H1 (cell line): ENCODE measurements around the gene EME2. TPM values are rescaled to one million over a fixed set of nuclear protein-coding genes. Genes with fewer than 3 reads are reported as not detected.

ENCODE experiments used
- CTCF ChIA-PET: fragments of 300-600 bp; sonication (Branson Sonifier 250); formaldehyde crosslinking; loops from one replicate; lab custom pipeline; 2021; ENCODE audit not compliant: partially characterized antibody; lab: Charles Lee
- POLR2A ChIA-PET: fragments of 300-600 bp; sonication (Branson Sonifier 250); formaldehyde crosslinking; loops from one replicate; lab custom pipeline; 2021; ENCODE audit warnings: inconsistent platforms; ENCODE audit not compliant: partially characterized antibody; lab: Charles Lee
- DNase-seq, 2 experiments: peaks; one replicate each; pipeline versions ENCODE4 v3.0.0 to v3.0.0-alpha.2; 2010 to 2022; ENCODE audit warnings: low spot score in 2 of 2, low read depth in 1 of 2, mixed read lengths in 1 of 2
- FAIRE-seq: peaks from 2 replicates; lab custom pipeline; 2011; peaks lifted over from hg19 to GRCh38; lab: Jason Lieb, UNC
- H2AFZ ChIP-seq: 2 replicates; pipeline ENCODE4 v1.8.1; 2012; ENCODE audit warnings: low read length, inconsistent platforms
- H2AK5ac ChIP-seq: 2 replicates; pipeline ENCODE4 v1.6.1; 2013; ENCODE audit warnings: low read depth, low read length
- H2BK120ac ChIP-seq: replicated peaks from 2 replicates; pipeline ENCODE3; 2013; ENCODE audit warnings: low read depth, low read length, inconsistent platforms
- H2BK12ac ChIP-seq: 2 replicates; pipeline ENCODE4 v1.6.1; 2013; ENCODE audit warnings: low read depth, low read length
- H2BK15ac ChIP-seq: 2 replicates; pipeline ENCODE4 v1.6.1; 2013; ENCODE audit warnings: low read length
- H2BK20ac ChIP-seq: 2 replicates; pipeline ENCODE4 v1.6.1; 2013; ENCODE audit warnings: low read length
- H2BK5ac ChIP-seq: 2 replicates; pipeline ENCODE4 v1.6.1; 2013; ENCODE audit warnings: low read depth, low read length
- H3K14ac ChIP-seq: 2 replicates; pipeline ENCODE4 v1.6.1; 2013; ENCODE audit warnings: inconsistent platforms; ENCODE audit not compliant: insufficient read length
- H3K18ac ChIP-seq: 2 replicates; pipeline ENCODE4 v1.6.1; 2013; ENCODE audit warnings: low read length; ENCODE audit errors: extremely low read depth
- H3K23ac ChIP-seq: 2 replicates; pipeline ENCODE4 v1.6.1; 2013; ENCODE audit warnings: inconsistent platforms; ENCODE audit not compliant: insufficient read length
- H3K23me2 ChIP-seq: 2 replicates; pipeline ENCODE4 v1.6.1; 2013; ENCODE audit warnings: low read depth, low read length
- H3K27ac ChIP-seq: 2 replicates; pipeline ENCODE4 v1.6.1; 2011; ENCODE audit warnings: low read depth, low read length, inconsistent platforms
- H3K27me3 ChIP-seq, 4 experiments: replicated peaks in 1 of 4; 1 replicate in 1 of 4; 2 replicates in 3 of 4; pipeline versions ENCODE4 v1.6.1 to v1.8.1; 2011 to 2013; ENCODE audit warnings: low read length in 3 of 4, mild to moderate bottlenecking in 3 of 4, inconsistent platforms in 2 of 4, mixed read lengths in 2 of 4, moderate library complexity in 1 of 4; ENCODE audit not compliant: control insufficient read depth in 3 of 4, insufficient read depth in 3 of 4; ENCODE audit errors: extremely low read depth in 1 of 4
- H3K36me3 ChIP-seq, 4 experiments: 2 replicates each; pipeline versions ENCODE4 v1.6.1 to v1.8.1; 2011 to 2013; ENCODE audit warnings: mild to moderate bottlenecking in 4 of 4, low read length in 3 of 4, moderate library complexity in 2 of 4, control low read depth in 1 of 4, inconsistent platforms in 1 of 4; ENCODE audit not compliant: insufficient read depth in 4 of 4, control insufficient read depth in 2 of 4
- H3K4ac ChIP-seq: replicated peaks from 2 replicates; pipeline ENCODE3; 2013; ENCODE audit warnings: low read length, low read depth, mixed read lengths, inconsistent platforms; ENCODE audit not compliant: insufficient read length
- H3K4me1 ChIP-seq, 4 experiments: replicated peaks in 1 of 4; 1 replicate in 1 of 4; 2 replicates in 3 of 4; pipeline versions ENCODE4 v1.6.1 to v1.8.1; 2011 to 2013; ENCODE audit warnings: low read length in 3 of 4, inconsistent platforms in 2 of 4, mixed read lengths in 1 of 4; ENCODE audit not compliant: insufficient read depth in 4 of 4, control insufficient read depth in 3 of 4
- H3K4me2 ChIP-seq, 2 experiments: 2 replicates each; pipeline versions ENCODE4 v1.6.1 to v1.8.1; 2011 to 2013; ENCODE audit warnings: low read depth in 2 of 2, low read length in 2 of 2, control low read depth in 1 of 2, inconsistent platforms in 1 of 2, mild to moderate bottlenecking in 1 of 2; ENCODE audit not compliant: insufficient read depth in 1 of 2
- H3K4me3 ChIP-seq, 4 experiments: fragments of 200-600, 300-600 bp in 1 of 4; sonication (generic), shearing (Covaris generic), sonication (Bioruptor Twin) in 1 of 4; 2 replicates each; pipeline versions ENCODE4 v1.5.1 to v1.8.1; 2011 to 2016; ENCODE audit warnings: low read length in 4 of 4, low read depth in 3 of 4, control low read depth in 2 of 4, inconsistent platforms in 2 of 4, mild to moderate bottlenecking in 2 of 4, mixed read lengths in 1 of 4, moderate library complexity in 1 of 4; ENCODE audit not compliant: insufficient read depth in 2 of 4; ENCODE audit errors: extremely low read depth in 1 of 4
- H3K56ac ChIP-seq: replicated peaks from 2 replicates; pipeline ENCODE3; 2013; ENCODE audit warnings: low read depth, mild to moderate bottlenecking, mixed read lengths, low read length, inconsistent platforms; ENCODE audit not compliant: insufficient read length
- H3K79me1 ChIP-seq: 2 replicates; pipeline ENCODE4 v1.6.1; 2013; ENCODE audit warnings: low read depth, low read length, control low read depth
- H3K79me2 ChIP-seq, 2 experiments: 2 replicates each; pipeline versions ENCODE4 v1.6.1 to v1.8.1; 2012 to 2013; ENCODE audit warnings: low read length in 2 of 2, mild to moderate bottlenecking in 2 of 2, inconsistent platforms in 1 of 2; ENCODE audit not compliant: insufficient read depth in 2 of 2, control insufficient read depth in 1 of 2
- H3K9ac ChIP-seq, 4 experiments: replicated peaks in 1 of 4; 1 replicate in 1 of 4; 2 replicates in 3 of 4; pipeline versions ENCODE4 v1.6.1 to v1.8.1; 2011 to 2013; ENCODE audit warnings: low read depth in 3 of 4, low read length in 3 of 4, control low read depth in 2 of 4, mild to moderate bottlenecking in 2 of 4, moderate library complexity in 2 of 4, inconsistent platforms in 1 of 4; ENCODE audit errors: extremely low read depth in 1 of 4
- H3K9me3 ChIP-seq, 2 experiments: 2 replicates each; pipeline versions ENCODE4 v1.6.1 to v1.8.1; 2012 to 2013; ENCODE audit warnings: mild to moderate bottlenecking in 2 of 2, moderate library complexity in 2 of 2, control low read depth in 1 of 2, inconsistent platforms in 1 of 2, low read depth in 1 of 2, low read length in 1 of 2, mixed read lengths in 1 of 2; ENCODE audit not compliant: insufficient read depth in 2 of 2
- H4K20me1 ChIP-seq, 2 experiments: replicated peaks in 1 of 2; 2 replicates each; pipeline versions ENCODE3 to v1.8.1; 2011 to 2013; ENCODE audit warnings: inconsistent platforms in 2 of 2, low read length in 2 of 2, mild to moderate bottlenecking in 1 of 2; ENCODE audit not compliant: insufficient read depth in 2 of 2, control insufficient read depth in 1 of 2
- H4K5ac ChIP-seq: 2 replicates; pipeline ENCODE4 v1.6.1; 2013; ENCODE audit warnings: low read length, low read depth, mixed read lengths, inconsistent platforms; ENCODE audit not compliant: insufficient read length
- H4K8ac ChIP-seq: 2 replicates; pipeline ENCODE4 v1.8.0; 2013; ENCODE audit warnings: mild to moderate bottlenecking, moderate library complexity, low read length, inconsistent platforms; ENCODE audit not compliant: insufficient read depth; ENCODE audit errors: extremely low read depth
- H4K91ac ChIP-seq: replicated peaks from 2 replicates; pipeline ENCODE3; 2013; ENCODE audit warnings: low read length, mixed read lengths, inconsistent platforms; ENCODE audit not compliant: insufficient read length
- CREB1 ChIP-seq: IDR thresholded peaks from 2 replicates; pipeline ENCODE4 v1.6.1; 2012; ENCODE audit warnings: inconsistent platforms
- CTBP2 ChIP-seq: IDR thresholded peaks from 2 replicates; pipeline ENCODE4 v1.7.0; 2011; ENCODE audit warnings: borderline replicate concordance, mild to moderate bottlenecking, moderate library complexity, mixed read lengths, low read length; ENCODE audit not compliant: insufficient read depth, insufficient read length
- FOSL1 ChIP-seq: IDR thresholded peaks from 2 replicates; pipeline ENCODE4 v1.6.1; 2011; ENCODE audit warnings: mild to moderate bottlenecking, low read depth, low read length, moderate library complexity; ENCODE audit not compliant: insufficient read depth
- GABPA ChIP-seq: IDR thresholded peaks from 2 replicates; pipeline ENCODE4 v1.6.1; 2011; ENCODE audit warnings: mild to moderate bottlenecking, low read length, moderate library complexity, borderline replicate concordance; ENCODE audit not compliant: insufficient read depth
- KDM4A ChIP-seq: IDR thresholded peaks from one replicate; pipeline ENCODE4 v1.7.1; 2012; ENCODE audit warnings: low read depth, mild to moderate bottlenecking, moderate library complexity, low read length, inconsistent platforms; ENCODE audit not compliant: severe bottlenecking
- PHF8 ChIP-seq: fragments of 200-600 bp; sonication (generic); conservative IDR thresholded peaks from 2 replicates; pipeline ENCODE4 v1.7.1; 2012; ENCODE audit warnings: low read depth, mild to moderate bottlenecking, inconsistent platforms, low read length, moderate library complexity
- POLR2A ChIP-seq, 2 experiments: IDR thresholded peaks; 1 replicate in 1 of 2; 2 replicates in 1 of 2; pipeline ENCODE4 v1.6.1; 2011; ENCODE audit warnings: low read depth in 2 of 2, low read length in 2 of 2, mild to moderate bottlenecking in 2 of 2; ENCODE audit errors: control extremely low read depth in 1 of 2
- POLR2AphosphoS5 ChIP-seq: IDR thresholded peaks from 2 replicates; pipeline ENCODE4 v1.6.1; 2011; ENCODE audit warnings: low read depth, low read length
- RNF2 ChIP-seq: fragments of 200-900, 300-1000 bp; sonication (generic); IDR thresholded peaks from 2 replicates; pipeline ENCODE4 v1.7.1; 2016; ENCODE audit warnings: borderline replicate concordance, low read depth, mild to moderate bottlenecking, antibody characterized with exemption, low read length; ENCODE audit not compliant: poor library complexity, severe bottlenecking; ENCODE audit errors: missing control alignments
- TAF1 ChIP-seq: IDR thresholded peaks from 2 replicates; pipeline ENCODE4 v1.6.1; 2011; ENCODE audit warnings: mild to moderate bottlenecking, low read depth, low read length
- YY1 ChIP-seq: IDR thresholded peaks from 2 replicates; pipeline ENCODE4 v1.6.1; 2011; ENCODE audit warnings: low read depth, mild to moderate bottlenecking, low read length
- WGBS, 2 experiments: shearing (Covaris generic) in 1 of 2; methylation state at CpG; one replicate each; pipeline versions ENCODE4 v1.1.6 to v1.1.7; 2013 to 2015; ENCODE audit warnings: low lambda C conversion rate in 2 of 2, mixed read lengths in 2 of 2, inconsistent platforms in 1 of 2, low coverage in 1 of 2, missing lambda C conversion rate in 1 of 2; ENCODE audit not compliant: insufficient replicate concordance in 2 of 2, insufficient coverage in 1 of 2, insufficient read length in 1 of 2; ENCODE audit errors: extremely low coverage in 1 of 2, missing lambda C conversion rate in 1 of 2; 5-methylcytosine and 5-hydroxymethylcytosine counted together
- polyA plus RNA-seq, 7 experiments: library from polyadenylated mRNA; depleted of rRNA in 3 of 7; stranded (reverse) in 5 of 7; unstranded in 2 of 7; fragments of >200 nt in 5 of 7; fragments of 200-250 nt in 2 of 7; gene quantifications; 1 replicate in 5 of 7; 2 replicates in 1 of 7; 4 replicates in 1 of 7; pipeline versions ENCODE4 v1.2.1 to v1.2.3, GENCODE V29; 2011 to 2013; ENCODE audit warnings: missing spikeins in 2 of 7, mixed read lengths in 2 of 7
- total RNA-seq: library from RNA; stranded (reverse); fragmentation: NEBNext Ultra II Directional; extraction: Animal tissue kit (Norgen Biotek cat#: 25700); gene quantifications from 2 replicates; pipeline ENCODE4 v1.2.1, GENCODE V29; 2021

The EME2 gene
- total and polyA plus RNA-seq, 2 of the 8 experiments (the other 6 are each of a cell fraction or from before 2014, with no cell fraction given), result 13.1 to 19.7 TPM

DNA sequence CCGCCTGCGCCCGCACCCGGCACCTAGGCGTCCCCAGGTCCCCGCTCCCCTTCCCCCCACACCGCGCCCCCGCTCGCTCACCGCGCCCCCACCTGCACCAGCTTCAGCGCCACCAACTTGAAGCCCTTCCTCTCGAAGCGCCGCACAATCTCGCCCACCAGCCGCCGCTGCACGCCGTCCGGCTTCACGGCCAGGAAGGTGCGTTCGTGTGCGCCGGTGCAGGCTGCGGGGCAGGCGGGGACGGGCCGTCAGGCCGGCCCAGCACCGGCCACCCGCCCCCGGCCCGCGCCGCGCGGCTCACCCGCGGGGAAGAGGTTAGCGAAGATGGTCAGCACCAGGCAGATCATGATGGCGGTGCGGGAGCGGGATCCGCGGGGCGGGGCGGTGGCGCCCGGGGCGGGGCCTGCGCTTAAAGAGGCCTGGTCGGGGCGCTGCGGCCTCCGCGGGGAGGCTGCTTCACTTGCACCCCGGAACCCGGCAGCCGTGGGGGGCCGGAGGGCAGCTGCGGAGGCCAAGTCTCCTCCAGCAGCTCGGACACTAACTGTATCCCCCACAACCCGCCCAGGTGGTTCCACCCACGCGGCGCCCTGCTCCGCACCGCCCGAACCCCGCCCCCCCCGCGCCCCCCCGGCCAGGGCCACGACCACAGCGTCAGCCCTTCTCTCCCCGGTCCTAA is 1.3 kb upstream of the EME2 start, which contains the start of gene NME3:
TSS of gene NME3 (minus strand) at position 356 of the 676 bp plus-strand sequence. CDS start at position 347, 9 bp downstream.
- Histone ChIP-seq H3K4me3 (peak within 1 kb of the TSS; percentile 82 to 91 (median 82)), H4K8ac (peak within 1 kb of the TSS; percentile 94), H2BK120ac (no peak within 1 kb of the TSS), H3K14ac (no peak within 1 kb of the TSS), H3K18ac (peak within 1 kb of the TSS; percentile 90), H3K79me1 (peaks cover 4% of the 10 kb centered on the region), H2BK20ac (no peak within 1 kb of the TSS), H3K56ac (peak within 1 kb of the TSS; percentile 73), H2AFZ (no peak within 1 kb of the TSS), H2AK5ac (no peak within 1 kb of the TSS; the same call in 1 of the 2 replicates), H2BK15ac (peak within 1 kb of the TSS; percentile 72; the same call in 1 of the 2 replicates), H3K23ac (no peak within 1 kb of the TSS), H3K4ac (peak within 1 kb of the TSS; percentile 90), H2BK5ac (peak within 1 kb of the TSS; percentile 88), H4K91ac (peak within 1 kb of the TSS; percentile 93), H3K9me3 (no peaks in the 10 kb centered on the region), H3K4me2 (peak within 1 kb of the TSS; percentile 71 to 92), H4K5ac (peak within 1 kb of the TSS; percentile 81), H2BK12ac (peak within 1 kb of the TSS; percentile 4; the same call in 1 of the 2 replicates), H3K27me3 (no peaks in the 10 kb centered on the region), H4K20me1 (peaks cover 0 to 18% of the 10 kb centered on the region in 2 experiments), H3K9ac (peak within 1 kb of the TSS; percentile 69 to 94 (median 89)), H3K79me2 (peaks cover 0 to 15% of the 10 kb centered on the region in 2 experiments; a peak in 1 of 4 replicates), H3K4me1 (peaks cover 0 to 12% (median 10%) of the 10 kb centered on the region in 4 experiments; a peak in 5 of 7 replicates), H3K36me3 (peaks cover 3 to 36% (median 6%) of the 10 kb centered on the region in 4 experiments; a peak in 4 of 8 replicates), H3K27ac (peak within 1 kb of the TSS; percentile 62), H3K23me2 (peaks cover 17% of the 10 kb centered on the region)
- 1% methylated on average over 37 of the region's 79 CpGs; no CpG with 5 or more reads in 1 of the 2 experiments for WGBS, 2 experiments
- TF ChIP-seq PHF8 (peak; percentile 15; the same call in 1 of the 2 replicates), RNF2 (no peak), FOSL1 (0 out of 2 replicates have a peak, but pooled peaks have one; percentile 19), CTBP2 (no peak), POLR2A (IDR thresholded peaks at IDR 0.05; ENCODE audit: control extremely low read depth in 1 of 2, low read depth in 2 of 2, low read length in 2 of 2) (peak in 1 of 2 experiments; percentile 61; a peak in 2 of 3 replicates), KDM4A (peak; percentile 33), POLR2AphosphoS5 (peak; percentile 64), CREB1 (peak; percentile 13; the same call in 1 of the 2 replicates), YY1 (peak; percentile 37; the same call in 1 of the 2 replicates), TAF1 (0 out of 2 replicates have a peak, but pooled peaks have one; percentile 24), GABPA (no peak)
- DNase-seq (peak in 1 of 2 experiments; percentile 90), FAIRE-seq (no peak)
- POLR2A ChIA-PET, result interaction anchor here (0.6 to 13.5 kb wide), 31 partner anchors 8 to 351 kb away, joined by 3 to 246 read pairs (median 5); partner anchors contain the start of genes FAHD1, HAGH, IGFALS and JPT2
- CTCF ChIA-PET, result interaction anchor here (1.2 to 2.2 kb wide), 2 partner anchors 11 to 12 kb away, joined by 3 to 8 read pairs; partner anchors contain the start of genes NUBP2 and SPSB3
